ENCODE data around the gene MMADHC. TPM values are rescaled to one million over a fixed set of nuclear protein-coding genes. Genes with fewer than 3 reads are reported as not detected.

The MMADHC gene
- total and polyA plus RNA-seq, 2 experiments from 2014 or later: 156 to 195 TPM

DNA sequence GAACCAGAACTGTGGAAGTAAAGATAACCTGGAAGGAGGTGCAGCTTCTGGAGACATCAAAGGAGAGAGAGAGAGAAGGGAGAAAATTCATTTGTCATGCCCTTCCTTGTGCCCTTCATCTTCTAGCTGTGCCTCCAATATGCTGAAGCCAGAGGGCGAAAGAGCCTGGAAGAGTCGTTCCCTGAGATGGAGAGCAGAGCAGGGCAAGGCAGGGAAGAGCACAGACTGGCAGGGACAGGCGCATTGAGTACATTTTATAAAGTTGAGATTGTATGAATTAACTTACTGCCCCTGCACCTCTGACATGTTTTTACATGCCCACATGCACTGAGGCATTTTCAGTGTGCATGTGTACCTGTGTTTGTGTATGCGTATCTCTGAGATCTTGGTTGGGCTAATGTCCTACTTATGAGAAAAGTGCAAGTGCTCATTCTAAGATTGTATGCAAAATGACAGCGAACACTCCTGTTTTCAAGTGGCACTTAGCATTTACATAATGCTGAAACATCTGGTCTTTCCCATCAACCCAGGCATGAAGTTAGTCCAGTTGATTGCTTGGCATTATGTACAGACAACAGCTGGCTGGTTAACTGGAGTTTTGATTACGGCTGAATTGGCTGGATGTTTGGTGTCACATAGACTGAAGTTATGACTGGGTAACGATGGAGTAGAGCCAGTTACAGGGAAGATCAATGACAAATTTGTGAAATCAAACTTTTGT lies 23.7 kb upstream of the MMADHC start:
- Histone ChIP-seq H3K27ac (no peak overlapping the region), H3F3A (ENCODE audit: insufficient read depth) (peaks cover 6% of the 10 kb centered on the region), H3K9me3 (ENCODE audit: low read depth) (no peaks in the 10 kb centered on the region), H2AFZ (no peak overlapping the region), H4K20me1 (ENCODE audit: insufficient read depth) (no peaks in the 10 kb centered on the region), H3K4me1 (ENCODE audit: insufficient read depth) (peaks cover 19% of the 10 kb centered on the region), H3K9me2 (ENCODE audit: insufficient read depth) (no peaks in the 10 kb centered on the region), H3K27me3 (replicated peaks; ENCODE audit: insufficient read depth) (no peaks in the 10 kb centered on the region), H3K79me2 (ENCODE audit: insufficient read depth) (no peaks in the 10 kb centered on the region), H3K4me3 (no peak overlapping the region), H3K9ac (no peak overlapping the region), H3K36me3 (ENCODE audit: low read depth) (no peaks in the 10 kb centered on the region), H3K4me2 (ENCODE audit: unreplicated experiment) (no peak overlapping the region)
- no peak for TF ChIP-seq EZH2phosphoT487 (IDR thresholded peaks at IDR 0.05; ENCODE audit: insufficient read depth, low read depth)
- no peak for TF ChIP-seq EZH2 (IDR thresholded peaks at IDR 0.05; ENCODE audit: insufficient read depth, poor library complexity, severe bottlenecking)
- no peak for DNase-seq
- in situ Hi-C loops (cut with MboI): loop anchor here (25.0 kb wide), 1 partner anchor 1301 kb away; no protein-coding TSS in a partner anchor
- 69 to 72% methylated on average over 7 of the region's 7 CpGs for WGBS, 2 experiments (ENCODE audit: low coverage in 1 of 2, low lambda C conversion rate in 2 of 2, missing lambda C conversion rate in 2 of 2)

DNA sequence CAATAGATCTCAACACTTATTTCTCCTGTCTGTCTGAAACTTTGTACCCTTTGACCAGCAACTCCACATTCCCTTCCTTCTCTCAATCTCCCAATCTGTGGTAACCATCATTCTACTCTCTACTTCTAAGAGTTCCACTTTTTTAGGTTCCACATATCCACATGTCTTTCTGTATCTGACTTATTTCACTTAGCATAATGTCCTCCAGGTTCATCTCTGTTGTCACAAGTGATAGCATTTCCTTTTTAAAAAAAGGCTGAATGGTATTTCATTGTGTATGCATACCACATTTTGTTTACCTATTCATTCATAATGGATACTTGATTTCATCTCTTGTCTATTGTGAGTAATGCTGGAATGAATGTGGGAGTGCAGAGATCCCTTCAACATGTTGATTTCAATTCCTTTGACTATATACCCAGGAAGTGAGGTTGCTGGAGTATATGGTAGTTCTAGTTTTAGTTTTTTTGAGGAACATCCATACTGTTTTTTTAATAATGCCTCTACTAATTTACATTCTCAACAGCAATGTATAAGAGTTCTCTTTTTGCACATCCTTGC lies 18.8 kb upstream of the MMADHC start:
- in situ Hi-C loops (cut with MboI): loop anchor here (10.0 to 25.0 kb wide), 2 partner anchors 108 to 1306 kb away; no protein-coding TSS in a partner anchor
- Histone ChIP-seq H3K4me2 (ENCODE audit: unreplicated experiment) (no peak overlapping the region), H3F3A (ENCODE audit: insufficient read depth) (peaks cover 8% of the 10 kb centered on the region), H3K9me2 (ENCODE audit: insufficient read depth) (no peaks in the 10 kb centered on the region), H2AFZ (no peak overlapping the region), H3K36me3 (ENCODE audit: low read depth) (no peaks in the 10 kb centered on the region), H3K27me3 (replicated peaks; ENCODE audit: insufficient read depth) (no peaks in the 10 kb centered on the region), H3K27ac (no peak overlapping the region), H3K79me2 (ENCODE audit: insufficient read depth) (no peaks in the 10 kb centered on the region), H3K4me3 (no peak overlapping the region), H3K4me1 (ENCODE audit: insufficient read depth) (peaks cover 11% of the 10 kb centered on the region), H4K20me1 (ENCODE audit: insufficient read depth) (no peaks in the 10 kb centered on the region), H3K9me3 (ENCODE audit: low read depth) (no peaks in the 10 kb centered on the region), H3K9ac (no peak overlapping the region)
- TF ChIP-seq EZH2phosphoT487 (IDR thresholded peaks at IDR 0.05; ENCODE audit: insufficient read depth, low read depth) (no peak), EZH2 (IDR thresholded peaks at IDR 0.05; ENCODE audit: insufficient read depth, poor library complexity, severe bottlenecking) (no peak)
- no peak for DNase-seq

GRCh38 chr2:149603248-149603647 lies 15.7 kb upstream of the MMADHC start:
- Histone ChIP-seq H2AFZ (no peak overlapping the region), H3K4me3 (no peak overlapping the region), H3K9ac (no peak overlapping the region), H3K4me1 (ENCODE audit: insufficient read depth) (peaks cover 18% of the 10 kb centered on the region), H3F3A (ENCODE audit: insufficient read depth) (peaks cover 19% of the 10 kb centered on the region), H3K36me3 (ENCODE audit: low read depth) (no peaks in the 10 kb centered on the region; the same call in 1 of the 2 replicates), H3K27me3 (replicated peaks; ENCODE audit: insufficient read depth) (no peaks in the 10 kb centered on the region), H3K9me3 (ENCODE audit: low read depth) (no peaks in the 10 kb centered on the region), H3K27ac (no peak overlapping the region), H3K9me2 (ENCODE audit: insufficient read depth) (no peaks in the 10 kb centered on the region), H3K79me2 (ENCODE audit: insufficient read depth) (no peaks in the 10 kb centered on the region), H3K4me2 (ENCODE audit: unreplicated experiment) (no peak overlapping the region), H4K20me1 (ENCODE audit: insufficient read depth) (no peaks in the 10 kb centered on the region)
- in situ Hi-C loops (cut with MboI): loop anchor here (10.0 to 25.0 kb wide), 2 partner anchors 112 to 1309 kb away; no protein-coding TSS in a partner anchor
- 97 to 99% methylated on average over 4 of the region's 4 CpGs for WGBS, 2 experiments (ENCODE audit: low coverage in 1 of 2, low lambda C conversion rate in 2 of 2, missing lambda C conversion rate in 2 of 2)
- DNase-seq: no peak
- TF ChIP-seq EZH2 (IDR thresholded peaks at IDR 0.05; ENCODE audit: insufficient read depth, poor library complexity, severe bottlenecking) (no peak), EZH2phosphoT487 (IDR thresholded peaks at IDR 0.05; ENCODE audit: insufficient read depth, low read depth) (no peak)

DNA sequence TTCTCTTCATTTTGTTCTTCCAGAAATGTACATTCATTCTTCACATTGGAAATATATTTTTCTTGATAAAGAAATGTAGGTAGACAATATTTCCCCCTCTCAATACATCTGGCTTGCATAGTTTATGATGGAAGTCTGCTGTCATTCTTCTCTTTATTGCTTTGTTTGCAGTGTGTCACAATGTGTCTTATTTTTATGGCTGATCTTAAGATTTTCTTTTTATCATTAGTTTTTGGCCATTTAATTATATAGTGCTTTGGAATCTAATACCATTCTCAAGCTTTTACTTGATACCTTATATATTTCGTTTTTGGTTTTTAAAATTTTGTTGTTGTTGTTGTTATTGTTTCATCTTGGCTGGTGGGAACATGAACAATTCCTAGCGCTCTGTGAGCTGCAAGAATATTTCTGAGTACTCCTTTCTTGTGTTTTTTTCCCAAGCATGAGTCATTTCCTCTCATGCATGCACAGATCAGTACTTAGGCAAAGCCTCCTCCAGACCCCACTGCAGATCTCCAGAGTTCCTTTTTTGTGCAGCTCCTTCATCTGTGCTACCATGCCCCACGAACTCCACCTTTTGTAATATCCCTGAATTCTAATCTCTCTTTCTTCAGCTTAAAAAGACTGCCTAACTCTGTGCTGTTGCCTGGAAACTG lies 13.7 kb upstream of the MMADHC start:
- H4K20me1 ChIP-seq (ENCODE audit: insufficient read depth): no peaks in the 10 kb centered on the region
- H3K79me2 ChIP-seq (ENCODE audit: insufficient read depth): no peaks in the 10 kb centered on the region
- no peak overlapping the region for H3K4me2 ChIP-seq (ENCODE audit: unreplicated experiment)
- no peak overlapping the region for H3K27ac ChIP-seq
- no peaks in the 10 kb centered on the region for H3K9me3 ChIP-seq (ENCODE audit: low read depth)
- peak; percentile 44 for DNase-seq
- no peak overlapping the region for H3K4me3 ChIP-seq
- H2AFZ ChIP-seq: no peak overlapping the region
- H3K9ac ChIP-seq: no peak overlapping the region
- H3K36me3 ChIP-seq (ENCODE audit: low read depth): no peaks in the 10 kb centered on the region; the same call in 1 of the 2 replicates
- no peaks in the 10 kb centered on the region for H3K9me2 ChIP-seq (ENCODE audit: insufficient read depth)
- peaks cover 20% of the 10 kb centered on the region for H3K4me1 ChIP-seq (ENCODE audit: insufficient read depth)
- 71 to 82% methylated on average over 3 of the region's 3 CpGs for WGBS, 2 experiments (ENCODE audit: low coverage in 1 of 2, low lambda C conversion rate in 2 of 2, missing lambda C conversion rate in 2 of 2)
- no peaks in the 10 kb centered on the region for H3K27me3 ChIP-seq (replicated peaks; ENCODE audit: insufficient read depth)
- in situ Hi-C loops (cut with MboI): loop anchor here (10.0 to 25.0 kb wide), 2 partner anchors 114 to 1311 kb away; no protein-coding TSS in a partner anchor
- H3F3A ChIP-seq (ENCODE audit: insufficient read depth): peaks cover 18% of the 10 kb centered on the region
- TF ChIP-seq EZH2 (IDR thresholded peaks at IDR 0.05; ENCODE audit: insufficient read depth, poor library complexity, severe bottlenecking) (no peak), EZH2phosphoT487 (IDR thresholded peaks at IDR 0.05; ENCODE audit: insufficient read depth, low read depth) (no peak)

Data from GM23248 (cell line).